NCI-H1417 treated with DMSO at 0.1 percent for 48 hours (cell line): ENCODE measurements around the gene C3orf62.

Source experiments
- DNase-seq: peaks from one replicate; lab custom pipeline; 2025; lab: John Stamatoyannopoulos, UW

Gene C3orf62

DNA sequence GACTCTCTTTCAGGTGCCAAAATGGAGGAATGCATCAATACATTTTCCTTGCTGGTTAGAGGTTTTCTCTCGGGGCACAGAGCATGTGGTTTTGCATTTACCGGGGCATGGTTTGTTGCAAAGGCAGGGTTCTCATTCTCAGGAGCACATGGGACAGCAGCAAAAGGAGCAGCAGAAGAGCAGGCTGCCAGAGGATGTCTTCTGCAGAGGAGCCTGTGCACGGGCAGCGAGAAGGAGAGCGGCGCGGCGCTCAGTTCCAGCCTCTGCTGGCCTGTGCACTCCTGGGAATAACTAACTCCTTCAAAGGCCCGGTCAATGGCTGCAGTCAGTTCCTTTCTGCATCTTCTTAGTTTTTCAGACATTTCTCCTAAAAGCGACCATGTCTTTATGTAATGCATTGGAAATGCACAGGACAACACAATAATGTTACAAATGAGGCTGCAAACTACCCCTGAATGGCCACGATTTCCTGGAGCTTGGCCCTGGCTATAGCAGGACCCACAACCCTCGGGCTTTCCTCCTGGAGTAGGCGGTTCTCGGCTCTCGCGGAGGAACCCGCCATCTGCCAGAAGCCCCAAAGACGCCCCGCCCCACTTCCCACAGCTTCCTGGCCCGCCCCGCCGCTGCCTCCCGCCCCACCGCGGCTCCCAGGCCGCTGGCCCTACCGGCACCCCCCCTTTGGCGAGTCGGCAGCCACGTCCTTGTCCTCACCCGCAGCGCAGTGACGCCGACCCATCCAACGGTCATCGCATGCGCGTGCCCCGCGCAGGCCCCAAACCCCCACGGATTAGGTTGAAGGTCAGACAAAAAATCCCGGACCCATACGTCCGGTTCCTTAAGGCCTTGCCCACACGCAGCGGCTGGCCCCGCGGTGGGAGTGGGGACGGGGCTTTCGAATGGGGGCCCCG is at the start of gene C3orf62:
Gene C3orf62 (minus strand): TSS at position 758 of the 908 bp plus-strand sequence. CDS start 360 bp downstream, at position 398.
- no peak for DNase-seq

GRCh38 chr3:49324768-49325167 is 47.7 kb upstream of the C3orf62 start:
- no peak for DNase-seq

DNA sequence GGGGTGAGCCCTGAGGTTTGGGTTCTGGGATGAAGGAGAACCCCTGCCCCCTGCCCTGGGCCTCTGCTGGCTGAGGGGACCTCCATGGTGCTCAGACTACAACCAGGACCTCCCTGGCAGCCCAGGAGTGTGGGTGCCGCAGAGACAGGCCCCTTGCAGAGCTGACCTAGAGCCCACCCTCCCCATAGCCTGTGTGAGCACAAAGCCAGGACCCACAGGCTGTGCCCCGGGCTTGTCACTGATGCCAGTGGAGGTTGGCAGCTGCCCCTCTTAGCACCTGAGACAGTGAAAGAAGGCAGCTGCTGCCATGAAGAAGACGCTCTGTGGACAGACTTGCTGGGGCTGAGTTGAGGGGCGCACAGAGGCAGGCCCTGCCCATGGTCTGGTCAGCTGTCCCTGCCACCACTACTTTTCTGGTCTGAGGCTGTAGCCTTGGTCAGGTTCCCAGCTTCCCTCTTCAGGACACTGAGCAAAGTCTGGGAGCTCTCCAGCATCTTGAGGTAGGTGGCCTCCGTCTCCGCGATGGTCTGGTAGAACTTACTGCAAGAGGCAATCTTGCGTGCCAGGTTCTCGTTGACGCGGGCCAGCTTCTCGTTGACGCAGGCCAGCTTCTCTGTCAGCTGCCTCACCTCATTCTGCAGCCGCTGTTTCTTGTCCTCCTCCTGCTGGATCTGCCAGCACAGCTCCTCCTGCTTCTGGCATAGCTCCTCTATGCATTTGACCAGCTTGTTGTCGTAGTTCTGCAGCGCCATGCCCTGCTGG is 39.8 kb upstream of the C3orf62 start:
- DNase-seq: no peak

DNA sequence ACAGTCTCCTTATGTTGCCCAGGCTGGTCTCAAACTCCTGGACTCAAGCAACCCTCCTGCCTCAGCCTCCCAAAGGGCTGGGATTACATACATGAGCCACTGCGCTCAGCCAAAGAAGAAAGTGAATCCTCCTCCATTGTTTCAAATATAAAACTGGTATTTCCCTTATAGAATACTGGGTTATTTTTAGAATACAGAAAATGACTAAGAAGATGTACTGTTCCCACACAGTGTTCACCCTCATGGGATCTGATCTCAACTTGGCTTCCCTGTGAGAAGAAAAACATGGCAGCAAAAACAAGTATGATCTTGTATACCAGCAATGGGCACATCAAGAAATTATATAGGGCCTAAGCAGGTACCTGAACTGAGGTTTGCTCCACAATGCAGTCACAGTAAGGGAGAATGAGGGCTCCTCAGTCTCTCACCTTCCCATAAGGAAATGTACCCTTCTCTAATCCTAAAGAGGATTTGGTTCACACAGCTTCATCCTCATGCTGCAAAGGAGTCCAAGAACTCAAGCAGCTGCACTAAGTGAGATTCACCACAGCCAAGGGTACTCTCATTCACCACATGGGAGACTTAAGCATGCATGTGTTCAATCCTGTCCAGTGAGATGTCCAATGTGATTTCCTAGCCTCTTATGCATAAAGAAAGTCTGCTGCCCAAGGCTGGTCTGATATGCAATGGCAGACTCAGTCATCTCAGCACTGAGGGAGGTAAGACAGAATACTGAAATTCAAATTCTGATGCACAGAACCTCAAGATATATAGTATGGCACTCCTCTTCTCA is 37.1 kb upstream of the C3orf62 start:
- no peak for DNase-seq

DNA sequence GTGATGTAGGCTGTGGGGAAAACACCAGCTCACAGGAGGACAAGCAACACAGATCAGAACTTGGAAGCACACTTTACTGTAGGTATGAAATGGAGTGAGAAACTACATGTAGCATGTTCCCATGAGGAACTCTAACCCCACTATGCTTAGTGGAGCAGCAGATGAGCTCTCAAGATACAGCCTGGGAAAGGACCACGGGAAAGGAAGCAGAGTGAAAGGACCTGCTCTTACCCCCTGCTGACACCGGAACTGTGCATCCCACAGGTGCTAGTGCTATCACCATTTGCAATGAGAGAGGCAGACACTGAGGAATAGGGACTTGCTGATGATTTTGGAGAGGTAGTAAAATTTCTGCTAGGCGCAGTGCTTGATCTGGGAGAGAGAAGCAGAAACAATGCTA is 34.3 kb upstream of the C3orf62 start:
- DNase-seq: no peak

DNA sequence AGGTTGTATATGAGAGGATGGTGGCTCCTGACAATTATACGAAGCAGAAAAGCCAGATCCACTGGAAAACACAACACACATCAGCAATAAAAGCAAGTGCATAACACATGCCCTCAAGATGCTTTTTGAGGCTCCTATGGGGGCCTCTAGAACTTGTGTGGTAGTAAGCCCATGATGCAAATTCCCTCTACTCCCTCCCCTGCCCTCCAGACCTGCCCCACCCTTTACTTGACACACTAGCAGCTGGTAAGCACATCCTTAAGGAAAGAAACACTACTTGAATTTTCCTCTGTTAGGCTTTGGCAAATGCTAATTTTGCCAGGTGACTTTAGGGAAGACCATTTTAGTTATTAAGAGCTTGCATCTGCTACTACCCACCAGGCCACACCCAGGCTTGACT is 33.6 kb upstream of the C3orf62 start:
- DNase-seq: no peak

DNA sequence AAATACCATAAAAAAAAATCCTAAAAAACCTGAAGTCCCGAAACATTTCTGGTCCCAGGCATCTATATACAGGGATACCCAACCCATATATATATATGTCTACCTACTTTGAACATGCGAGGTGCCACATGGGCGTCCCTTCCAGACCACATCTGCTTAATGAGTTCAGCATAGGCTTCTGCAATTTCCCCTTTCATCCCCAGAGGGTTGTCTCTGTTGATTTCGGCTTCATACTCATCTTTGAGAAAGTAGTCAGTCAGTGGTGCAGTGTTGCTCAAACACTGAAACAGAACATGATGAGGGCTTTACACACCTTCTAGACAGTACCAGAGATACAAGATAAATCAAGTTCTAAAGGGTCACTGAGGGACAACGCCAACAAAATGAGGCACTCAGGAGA is 28.6 kb upstream of the C3orf62 start:
- DNase-seq: no peak

GRCh38 chr3:49302613-49303012 is 25.6 kb upstream of the C3orf62 start:
- DNase-seq: no peak

DNA sequence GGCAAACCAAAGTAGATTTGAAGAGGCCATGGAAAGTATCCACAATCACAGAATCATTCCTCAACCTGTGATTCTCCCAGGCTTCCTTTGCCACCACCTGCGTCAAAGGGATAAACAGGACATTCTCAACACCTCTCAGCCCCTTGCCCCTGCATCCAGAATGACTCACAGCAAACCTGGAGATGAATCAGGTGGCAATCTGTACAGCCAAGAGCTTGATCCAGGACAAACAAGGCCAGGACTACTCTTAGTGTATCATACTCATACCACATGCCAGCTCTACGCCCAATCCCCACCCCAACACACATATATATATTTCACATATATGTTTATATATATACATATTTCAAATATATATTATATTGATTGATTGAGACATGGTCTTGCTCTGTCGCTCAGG is 23.6 kb upstream of the C3orf62 start:
- no peak for DNase-seq

DNA sequence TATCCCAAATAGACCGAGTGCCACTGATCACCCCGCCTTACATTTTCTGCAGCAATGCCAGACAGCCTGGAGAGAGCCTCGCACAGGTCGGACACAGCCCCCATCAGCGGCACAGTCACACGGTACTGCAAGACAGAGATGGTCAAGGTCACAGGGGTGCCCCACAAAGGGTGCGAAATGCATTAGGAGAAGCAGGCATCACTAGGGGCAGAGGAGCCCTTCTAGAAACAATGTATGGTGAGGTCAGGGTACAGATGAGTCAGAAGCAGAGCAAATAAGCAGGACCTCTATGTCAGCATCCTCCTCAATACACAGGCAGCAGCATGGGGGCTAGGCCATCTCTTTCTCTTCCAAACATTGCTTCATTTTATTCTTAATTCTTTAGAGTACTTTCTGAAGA is 21.5 kb upstream of the C3orf62 start:
- no peak for DNase-seq

- DNase-seq: no peak
Observed at GRCh38 chr3:49296781-49297411, 19.9 kb upstream of the C3orf62 start.

- no peak for DNase-seq
Observed at GRCh38 chr3:49295489-49296058, 18.5 kb upstream of the C3orf62 start.

GRCh38 chr3:49294343-49294742 is 17.3 kb upstream of the C3orf62 start:
- DNase-seq: no peak

- DNase-seq: no peak
Observed at GRCh38 chr3:49283997-49284396, 7.0 kb upstream of the C3orf62 start.

DNA sequence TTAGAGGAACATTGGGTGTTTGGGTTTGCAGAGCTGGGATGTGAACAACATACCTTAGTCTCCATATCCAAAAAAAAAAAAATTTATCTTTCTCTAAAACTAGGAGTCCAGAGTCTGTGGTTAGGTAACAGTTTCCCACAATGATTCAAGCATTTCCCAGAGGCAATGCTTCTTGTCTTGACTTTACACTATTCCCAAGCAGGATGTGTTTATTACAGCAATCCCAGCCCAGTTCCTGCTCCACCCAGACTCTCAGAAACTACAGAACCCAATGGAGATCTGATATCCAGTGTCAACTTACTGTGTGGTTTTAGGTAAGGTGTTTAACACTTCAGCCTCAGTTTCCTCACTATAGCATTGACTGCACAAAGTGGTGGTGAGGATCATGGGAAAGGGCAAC is 2.3 kb upstream of the C3orf62 start:
- no peak for DNase-seq

DNA sequence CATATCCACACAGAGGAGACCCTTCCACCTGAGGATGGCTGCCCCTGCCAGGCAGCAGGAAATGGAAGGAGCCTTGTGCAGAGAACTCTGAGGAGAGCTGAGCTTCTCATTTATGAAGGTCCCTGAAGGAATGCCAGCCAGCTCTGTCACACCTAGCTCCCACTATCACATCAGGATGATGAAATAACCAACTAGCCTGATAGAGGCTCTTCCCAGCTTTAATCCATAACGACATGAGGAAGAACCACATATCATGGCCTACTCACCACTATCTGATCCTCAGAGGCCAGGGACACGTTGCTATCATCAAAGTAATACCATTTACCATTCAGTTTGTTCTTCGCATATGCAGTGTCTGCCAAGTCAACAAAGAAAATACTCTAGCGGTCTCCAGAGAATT is 1.5 kb upstream of the C3orf62 start:
- no peak for DNase-seq

GRCh38 chr3:49277383-49277775 is 347 bp upstream of the C3orf62 start:
- DNase-seq: no peak

DNA sequence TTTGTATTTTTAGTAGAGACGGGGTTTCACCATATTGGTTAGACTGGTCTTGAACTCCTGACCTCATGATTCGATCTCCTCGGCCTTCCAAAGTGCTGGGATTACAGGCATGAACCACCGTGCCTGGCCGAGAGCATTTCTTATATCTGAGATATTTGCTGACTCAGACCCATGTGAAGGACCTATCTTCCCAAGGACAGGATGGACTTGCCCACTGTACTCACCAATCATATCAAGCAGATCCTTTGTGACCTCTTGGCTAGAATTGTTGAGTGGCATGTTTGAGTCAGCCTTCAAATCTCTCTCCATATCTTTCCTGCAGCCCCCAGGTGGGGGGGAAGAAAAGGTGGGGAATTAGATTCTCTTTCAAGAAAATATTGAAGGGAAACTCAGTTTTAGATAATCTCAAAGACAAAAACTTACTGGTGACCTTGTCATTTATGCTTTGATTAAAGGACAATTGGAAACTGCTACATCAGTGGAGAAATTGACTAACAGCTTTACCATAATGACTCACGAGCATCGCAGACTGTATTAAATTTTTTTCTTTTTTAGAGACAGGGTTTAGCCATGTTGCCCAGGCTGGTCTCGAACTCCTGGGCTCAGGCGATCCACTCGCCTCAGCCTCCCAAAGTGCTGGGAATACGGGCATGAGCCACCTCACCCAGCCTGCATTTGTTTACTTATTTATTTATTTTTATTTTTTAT is 3.1 kb downstream of the C3orf62 start:
- DNase-seq: no peak

GRCh38 chr3:49271047-49271446 is 6.0 kb downstream of the C3orf62 start:
- no peak for DNase-seq

DNA sequence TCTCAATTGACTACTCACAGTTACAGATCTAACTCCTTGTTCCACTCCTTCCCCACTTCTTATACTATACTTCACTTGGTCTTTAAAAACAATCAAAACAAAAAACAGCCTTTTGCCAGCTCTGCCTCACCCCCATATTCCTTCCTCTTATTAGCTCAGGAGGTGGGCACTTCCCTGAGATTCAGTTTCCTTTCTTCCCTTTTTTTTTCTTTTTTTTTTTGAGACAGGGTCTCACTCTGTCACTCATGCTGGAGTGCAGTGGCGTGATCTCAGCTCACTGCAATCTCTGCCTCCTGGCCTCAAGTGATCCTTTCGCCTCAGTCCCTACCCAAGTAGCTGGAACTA is 6.9 kb downstream of the C3orf62 start:
- no peak for DNase-seq
